Measurements from ENCODE around the gene PRRT1B.
A peak's percentile ranks its signal among the peaks of the same experiment; 100 is the strongest.

Gene PRRT1B

DNA sequence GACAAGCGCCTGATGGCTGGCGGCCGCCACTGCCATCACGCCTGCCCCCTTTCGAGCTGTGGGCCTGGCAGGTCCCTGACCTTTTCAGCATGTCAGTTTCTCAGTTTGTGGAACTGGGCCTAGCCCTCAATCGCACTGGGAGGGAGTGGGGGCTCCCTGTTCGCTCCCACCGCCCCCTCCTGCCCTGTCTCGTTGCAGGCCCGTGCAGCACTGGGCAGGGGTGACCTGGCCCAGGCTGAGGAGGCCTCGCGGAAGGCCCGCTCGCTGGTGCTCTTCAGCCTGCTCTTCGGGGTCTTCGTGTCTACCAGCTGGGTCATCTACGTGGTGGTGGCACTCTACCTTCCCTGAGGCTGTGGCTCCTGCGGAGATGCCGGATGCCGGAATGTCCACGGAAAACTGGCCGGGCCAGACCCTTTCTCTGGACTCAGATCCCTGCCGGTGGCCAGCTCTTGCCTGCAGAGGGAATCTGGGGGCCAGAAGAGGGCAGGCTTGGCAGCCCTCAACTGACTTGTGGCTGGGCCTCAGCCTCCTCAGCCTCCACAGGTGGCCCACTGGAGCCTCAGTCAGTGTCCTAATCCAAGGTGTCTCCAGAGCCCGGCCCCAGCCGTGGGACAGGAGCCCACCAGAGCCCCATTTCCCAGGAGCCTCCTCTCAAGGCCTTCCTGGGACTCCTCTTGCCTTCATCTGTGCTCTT, 12.7 kb downstream of the PRRT1B start:
- H4K20me1 ChIP-seq (ENCODE audit: insufficient read depth, low read length): no peaks in the 10 kb centered on the region
- H3K4me3 ChIP-seq (ENCODE audit: low read length): no peak overlapping the region

DNA sequence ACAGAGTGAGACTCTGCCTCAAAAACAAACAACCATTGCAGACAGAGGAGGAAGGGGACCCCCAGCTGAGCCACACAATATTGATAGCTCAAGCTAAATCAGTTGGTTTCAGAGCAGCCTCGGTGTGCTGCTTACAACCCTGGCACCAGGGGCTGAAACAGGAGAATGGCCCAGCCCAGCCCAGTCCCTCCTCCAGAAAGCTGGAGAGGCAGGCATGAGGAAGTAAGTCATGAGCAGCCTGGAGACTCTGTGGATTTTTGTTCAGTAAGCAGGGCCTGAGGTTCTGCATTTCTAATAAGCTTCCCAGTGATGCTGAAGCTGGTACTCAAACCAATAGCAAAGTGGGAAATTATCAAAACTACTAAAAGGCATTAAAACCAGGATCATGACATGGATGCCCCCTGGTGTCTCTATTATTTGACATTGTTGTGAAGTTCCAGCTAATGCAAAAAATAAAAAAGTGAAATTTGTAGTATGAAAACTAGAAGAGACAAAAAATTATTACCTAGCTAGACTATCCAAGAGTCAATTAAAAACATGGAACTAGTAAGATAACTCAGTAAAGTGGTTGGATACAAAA, 14.2 kb downstream of the PRRT1B start:
- Histone ChIP-seq H4K20me1 (ENCODE audit: insufficient read depth, low read length) (no peaks in the 10 kb centered on the region), H3K36me3 (replicated peaks; ENCODE audit: low read depth, low read length) (no peaks in the 10 kb centered on the region), H2AFZ (ENCODE audit: low read depth, low read length) (no peak overlapping the region), H3K27ac (ENCODE audit: low read length) (no peak overlapping the region), H3K4me1 (ENCODE audit: low read length) (no peaks in the 10 kb centered on the region), H3K9ac (ENCODE audit: low read length) (no peak overlapping the region), H3K79me2 (ENCODE audit: low read length) (no peaks in the 10 kb centered on the region), H3K4me3 (ENCODE audit: low read length) (no peak overlapping the region), H3K9me3 (ENCODE audit: insufficient read depth, low read length) (no peaks in the 10 kb centered on the region; the same call in 1 of the 2 replicates), H3K4me2 (ENCODE audit: low read length) (no peak overlapping the region), H3K27me3 (ENCODE audit: low read depth, low read length) (no peaks in the 10 kb centered on the region)
- no peak for TF ChIP-seq EZH2phosphoT487 (IDR thresholded peaks at IDR 0.05; ENCODE audit: low read depth)
- TF ChIP-seq, protein P1, sequence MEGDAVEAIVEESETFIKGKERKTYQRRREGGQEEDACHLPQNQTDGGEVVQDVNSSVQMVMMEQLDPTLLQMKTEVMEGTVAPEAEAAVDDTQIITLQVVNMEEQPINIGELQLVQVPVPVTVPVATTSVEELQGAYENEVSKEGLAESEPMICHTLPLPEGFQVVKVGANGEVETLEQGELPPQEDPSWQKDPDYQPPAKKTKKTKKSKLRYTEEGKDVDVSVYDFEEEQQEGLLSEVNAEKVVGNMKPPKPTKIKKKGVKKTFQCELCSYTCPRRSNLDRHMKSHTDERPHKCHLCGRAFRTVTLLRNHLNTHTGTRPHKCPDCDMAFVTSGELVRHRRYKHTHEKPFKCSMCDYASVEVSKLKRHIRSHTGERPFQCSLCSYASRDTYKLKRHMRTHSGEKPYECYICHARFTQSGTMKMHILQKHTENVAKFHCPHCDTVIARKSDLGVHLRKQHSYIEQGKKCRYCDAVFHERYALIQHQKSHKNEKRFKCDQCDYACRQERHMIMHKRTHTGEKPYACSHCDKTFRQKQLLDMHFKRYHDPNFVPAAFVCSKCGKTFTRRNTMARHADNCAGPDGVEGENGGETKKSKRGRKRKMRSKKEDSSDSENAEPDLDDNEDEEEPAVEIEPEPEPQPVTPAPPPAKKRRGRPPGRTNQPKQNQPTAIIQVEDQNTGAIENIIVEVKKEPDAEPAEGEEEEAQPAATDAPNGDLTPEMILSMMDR (IDR thresholded peaks at IDR 0.05; ENCODE audit: low read depth, low read length): 0 out of 2 replicates have a peak, but pooled peaks have one; percentile 13

More for the DNA sequence above, 12.7 kb downstream of the PRRT1B start:
- TF ChIP-seq, protein P1 (IDR thresholded peaks at IDR 0.05; ENCODE audit: low read depth, low read length): no peak
- no peak for TF ChIP-seq EZH2phosphoT487 (IDR thresholded peaks at IDR 0.05; ENCODE audit: low read depth)
- Histone ChIP-seq H3K27me3 (ENCODE audit: low read depth, low read length) (no peaks in the 10 kb centered on the region), H3K4me2 (ENCODE audit: low read length) (no peak overlapping the region), H3K79me2 (ENCODE audit: low read length) (no peaks in the 10 kb centered on the region), H3K36me3 (replicated peaks; ENCODE audit: low read depth, low read length) (no peaks in the 10 kb centered on the region), H2AFZ (ENCODE audit: low read depth, low read length) (no peak overlapping the region), H3K4me1 (ENCODE audit: low read length) (no peaks in the 10 kb centered on the region), H3K27ac (ENCODE audit: low read length) (no peak overlapping the region), H3K9ac (ENCODE audit: low read length) (no peak overlapping the region), H3K9me3 (ENCODE audit: insufficient read depth, low read length) (no peaks in the 10 kb centered on the region; the same call in 1 of the 2 replicates)

DNA sequence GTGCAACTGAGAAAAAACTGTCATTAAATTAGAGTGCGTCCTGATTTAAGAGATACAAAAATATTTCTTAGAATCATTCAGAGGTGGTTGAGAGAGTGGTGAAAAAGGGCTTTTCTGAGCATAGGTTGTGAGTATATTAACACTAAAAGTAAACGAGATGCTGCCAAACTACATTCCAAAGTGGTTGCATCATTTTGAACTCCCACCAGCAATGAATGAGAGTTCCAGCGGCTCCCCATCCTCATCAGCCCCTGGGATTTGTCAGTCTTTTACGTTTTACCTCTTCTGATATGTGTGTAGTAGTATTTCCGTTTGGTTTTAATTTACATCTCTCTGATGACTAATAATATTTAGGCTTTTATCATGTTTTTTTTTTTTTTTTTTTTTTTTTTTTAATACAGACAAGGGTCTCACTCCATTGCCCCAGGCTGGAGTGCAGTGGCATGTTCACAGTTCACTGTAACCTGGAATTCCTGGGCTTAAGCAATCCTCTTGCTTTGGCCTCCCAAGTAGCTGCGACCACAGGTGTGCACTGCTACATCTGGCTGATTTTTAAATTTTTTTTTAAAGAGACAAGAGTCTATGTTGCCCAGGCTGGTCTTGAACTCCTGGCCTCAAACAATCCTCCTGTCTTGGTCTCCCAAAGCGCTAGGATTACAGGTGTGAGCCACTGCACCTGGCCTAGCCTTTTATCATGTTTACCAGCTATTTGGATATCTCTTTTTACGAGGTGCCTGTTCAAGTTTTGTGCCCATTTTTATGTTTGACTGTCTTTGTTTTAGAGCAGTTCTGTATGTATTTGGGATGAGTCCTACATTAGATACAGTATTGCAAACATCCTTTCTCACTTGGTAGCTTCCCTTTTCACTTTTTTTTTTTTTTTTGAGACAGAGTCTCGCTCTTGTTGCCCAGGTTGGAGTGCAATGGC, 17.0 kb downstream of the PRRT1B start:
- no peaks in the 10 kb centered on the region for H3K4me1 ChIP-seq (ENCODE audit: low read length)
- TF ChIP-seq, protein P1 (IDR thresholded peaks at IDR 0.05; ENCODE audit: low read depth, low read length): no peak
- TF ChIP-seq EZH2phosphoT487 (IDR thresholded peaks at IDR 0.05; ENCODE audit: low read depth): no peak
- no peak overlapping the region for H3K27ac ChIP-seq (ENCODE audit: low read length)
- no peaks in the 10 kb centered on the region for H3K27me3 ChIP-seq (ENCODE audit: low read depth, low read length)
- H3K9me3 ChIP-seq (ENCODE audit: insufficient read depth, low read length): no peaks in the 10 kb centered on the region; the same call in 1 of the 2 replicates
- no peaks in the 10 kb centered on the region for H4K20me1 ChIP-seq (ENCODE audit: insufficient read depth, low read length)
- H2AFZ ChIP-seq (ENCODE audit: low read depth, low read length): no peak overlapping the region
- H3K79me2 ChIP-seq (ENCODE audit: low read length): no peaks in the 10 kb centered on the region
- no peak overlapping the region for H3K9ac ChIP-seq (ENCODE audit: low read length)
- no peak overlapping the region for H3K4me2 ChIP-seq (ENCODE audit: low read length)
- peaks cover 7% of the 10 kb centered on the region for H3K36me3 ChIP-seq (replicated peaks; ENCODE audit: low read depth, low read length)
- H3K4me3 ChIP-seq (ENCODE audit: low read length): no peak overlapping the region

DNA sequence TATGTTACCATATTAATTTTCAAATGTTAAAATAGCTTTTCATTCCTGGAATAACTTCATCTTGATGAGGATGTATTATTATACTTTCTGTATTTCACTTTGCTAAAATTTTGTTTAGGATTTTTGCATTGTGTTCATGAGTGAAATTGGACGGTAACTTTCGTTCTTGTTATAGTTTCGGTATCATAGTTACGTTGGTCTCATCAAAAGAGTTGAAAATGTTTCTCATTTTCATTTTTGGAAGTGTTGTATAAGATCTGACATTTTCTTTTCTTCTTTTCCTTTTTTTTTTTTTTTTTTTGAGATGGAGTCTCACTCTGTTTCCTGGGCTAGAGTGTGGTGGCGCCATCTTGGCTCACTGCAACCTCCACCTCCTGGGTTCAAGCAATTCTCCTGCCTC, 20.0 kb downstream of the PRRT1B start:
- Histone ChIP-seq H3K4me3 (ENCODE audit: low read length) (no peak overlapping the region), H3K27ac (ENCODE audit: low read length) (no peak overlapping the region), H3K4me1 (ENCODE audit: low read length) (no peaks in the 10 kb centered on the region), H4K20me1 (ENCODE audit: insufficient read depth, low read length) (no peaks in the 10 kb centered on the region), H3K4me2 (ENCODE audit: low read length) (no peak overlapping the region), H3K9me3 (ENCODE audit: insufficient read depth, low read length) (no peaks in the 10 kb centered on the region; the same call in 1 of the 2 replicates), H3K36me3 (replicated peaks; ENCODE audit: low read depth, low read length) (peaks cover 20% of the 10 kb centered on the region), H3K27me3 (ENCODE audit: low read depth, low read length) (no peaks in the 10 kb centered on the region), H2AFZ (ENCODE audit: low read depth, low read length) (no peak overlapping the region), H3K79me2 (ENCODE audit: low read length) (no peaks in the 10 kb centered on the region), H3K9ac (ENCODE audit: low read length) (no peak overlapping the region)
- TF ChIP-seq, protein P1 (IDR thresholded peaks at IDR 0.05; ENCODE audit: low read depth, low read length): no peak
- TF ChIP-seq EZH2phosphoT487 (IDR thresholded peaks at IDR 0.05; ENCODE audit: low read depth): no peak

All from OCI-LY3 (cell line).